CD4-positive, alpha-beta memory T cell (primary cell): Measurements from ENCODE around the gene TRIM46. TPM values are rescaled to one million over a fixed set of nuclear protein-coding genes. Genes with fewer than 3 reads are reported as not detected.
"Not testable (repeated sequence)": the region's sequence is repeated elsewhere in the genome, so short reads cannot be mapped to it uniquely, and the experiment has no call there.

Experiments used
- CTCF ChIA-PET: fragments of 350-600 bp; sonication (Branson Sonifier 250); formaldehyde crosslinking; loops from one replicate; lab custom pipeline; 2021; ENCODE audit warnings: inconsistent platforms; ENCODE audit not compliant: partially characterized antibody; lab: Charles Lee
- POLR2A ChIA-PET: fragments of 350-600 bp; sonication (Branson Sonifier 250); formaldehyde crosslinking; loops from one replicate; lab custom pipeline; 2021; ENCODE audit not compliant: partially characterized antibody; lab: Charles Lee
- DNase-seq, 5 donors: peaks; one replicate each; pipeline versions ENCODE4 v3.0.0 to v3.0.0-alpha.2; 2020 to 2022; ENCODE audit warnings: mixed read lengths in 1 of 5
- H3K27ac ChIP-seq: one replicate; pipeline ENCODE4 v1.7.0; 2013; ENCODE audit warnings: low read depth, low read length
- H3K27me3 ChIP-seq: 2 replicates; pipeline ENCODE4 v1.7.0; 2013; ENCODE audit warnings: mild to moderate bottlenecking, low read length, moderate library complexity; ENCODE audit not compliant: insufficient read depth
- H3K36me3 ChIP-seq: 2 replicates; pipeline ENCODE4 v1.7.0; 2013; ENCODE audit warnings: mild to moderate bottlenecking, low read length, moderate library complexity; ENCODE audit not compliant: insufficient read depth
- H3K4me1 ChIP-seq: 2 replicates; pipeline ENCODE4 v1.7.0; 2013; ENCODE audit warnings: mild to moderate bottlenecking, low read length, moderate library complexity; ENCODE audit not compliant: insufficient read depth
- H3K4me3 ChIP-seq, 2 donors: one replicate each; pipeline ENCODE4 v1.7.0; 2013; ENCODE audit warnings: low read length in 2 of 2, mild to moderate bottlenecking in 1 of 2
- H3K9me3 ChIP-seq, 2 donors: one replicate each; pipeline ENCODE4 v1.7.0; 2013; ENCODE audit warnings: low read length in 2 of 2, control low read depth in 1 of 2; ENCODE audit not compliant: control insufficient read depth in 1 of 2
- H3K27ac Mint-ChIP-seq, 7 donors: one replicate each; pipeline ENCODE4 v1.8.0; 2020 to 2021; ENCODE audit warnings: mixed read lengths in 7 of 7, mild to moderate bottlenecking in 6 of 7, inconsistent platforms in 3 of 7, moderate library complexity in 3 of 7
- H3K27me3 Mint-ChIP-seq, 2 donors: one replicate each; pipeline ENCODE4 v1.8.0; 2020 to 2021; ENCODE audit warnings: mixed read lengths in 2 of 2
- H3K36me3 Mint-ChIP-seq, 2 donors: one replicate each; pipeline ENCODE4 v1.8.0; 2020 to 2021; ENCODE audit warnings: mixed read lengths in 2 of 2, inconsistent platforms in 1 of 2, mild to moderate bottlenecking in 1 of 2
- H3K4me1 Mint-ChIP-seq, 4 donors: one replicate each; pipeline ENCODE4 v1.8.0; 2020 to 2021; ENCODE audit warnings: mixed read lengths in 4 of 4, mild to moderate bottlenecking in 1 of 4
- H3K4me3 Mint-ChIP-seq, 8 donors: one replicate each; pipeline ENCODE4 v1.8.0; 2020 to 2021; ENCODE audit warnings: mixed read lengths in 8 of 8, mild to moderate bottlenecking in 7 of 8, moderate library complexity in 6 of 8, inconsistent platforms in 3 of 8
- H3K9me3 Mint-ChIP-seq, 8 donors: one replicate each; pipeline ENCODE4 v1.8.0; 2020 to 2021; ENCODE audit warnings: mixed read lengths in 8 of 8, mild to moderate bottlenecking in 5 of 8, inconsistent platforms in 3 of 8, moderate library complexity in 1 of 8
- intact Hi-C: fragments of 100-400 bp; cut with micrococcal nuclease; formaldehyde crosslinking; loops from one replicate; pipeline ENCODE4 v1.15.1; 2023
- polyA plus RNA-seq, 2 donors: library from polyadenylated mRNA; unstranded; fragments of 300-500 nt; fragmentation: Illumina TruSeq; gene quantifications; one replicate each; pipeline ENCODE4 v1.2.3, GENCODE V29; 2021
- total RNA-seq, 2 experiments: library from RNA; stranded (reverse); gene quantifications; one replicate each; pipeline ENCODE4 v1.2.3, GENCODE V29; 2021

The TRIM46 gene
- total and polyA plus RNA-seq, 4 experiments from 2014 or later, result 1.6 to 8.5 (median 6.0) TPM

DNA sequence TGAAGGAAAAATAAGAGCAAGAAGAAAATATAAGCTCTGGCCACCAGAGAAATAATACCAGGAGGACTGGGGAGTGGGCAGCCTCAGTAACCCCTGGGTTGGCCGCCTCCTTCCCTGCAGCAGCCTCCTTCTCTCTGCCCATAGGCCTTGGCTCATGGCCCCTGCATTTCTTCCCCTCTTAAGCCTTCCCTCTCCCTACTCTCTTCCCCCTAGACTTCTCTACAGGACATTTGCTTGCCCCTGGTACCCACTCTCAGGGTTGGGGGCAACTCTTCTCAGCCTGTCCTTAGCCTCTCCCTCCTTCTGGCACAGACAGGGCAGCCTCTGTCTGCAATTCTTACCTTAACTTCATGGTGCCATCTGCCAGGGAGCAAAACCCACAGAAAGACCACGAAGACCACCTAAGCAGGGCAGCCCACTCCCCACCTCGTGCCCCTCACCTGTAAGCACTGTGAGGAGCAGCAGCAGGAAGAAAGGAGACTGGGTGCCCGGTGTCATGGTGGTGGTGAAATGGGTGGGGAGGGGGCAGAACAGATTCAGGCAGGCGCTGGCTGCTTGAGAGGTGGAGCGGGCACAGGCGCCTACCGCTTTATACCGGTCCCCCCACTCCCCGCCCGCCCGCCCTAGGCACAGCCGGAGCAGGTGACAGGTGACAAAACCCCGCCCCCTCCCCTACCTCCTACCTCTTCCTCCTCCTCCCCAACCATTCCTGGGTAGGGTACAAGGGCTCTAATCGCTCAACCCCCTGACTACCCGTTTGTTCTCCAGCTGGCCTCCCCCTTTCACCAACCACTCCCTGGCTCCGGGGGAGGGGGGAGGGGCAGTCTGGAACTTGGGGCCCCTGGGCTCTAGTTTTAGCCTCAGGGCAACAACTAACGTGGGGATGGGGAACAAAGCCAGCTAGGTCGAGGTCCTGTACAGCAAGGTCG, 19.0 kb downstream of the TRIM46 start:
- Mint-ChIP-seq H3K4me3 (peak overlapping the region; percentile 87 to 97 (median 92)), H3K9me3 (peaks cover 0 to 3% (median 0%) of the 10 kb centered on the region in 8 donors), H3K27me3 (no peaks in the 10 kb centered on the region), H3K27ac (peak overlapping the region; percentile 91 to 99 (median 98)), H3K36me3 (peaks cover 0 to 4% of the 10 kb centered on the region in 2 donors), H3K4me1 (peaks cover 24 to 44% (median 28%) of the 10 kb centered on the region in 4 donors)
- DNase-seq, result peak; percentile 34 to 66 (median 39)
- CTCF ChIA-PET, result interaction anchor here (0.6 to 3.8 kb wide), 21 partner anchors 8 to 812 kb away, joined by 3 to 145 read pairs (median 3); partner anchors contain the start of genes ADAM15, KRTCAP2, MTX1 and THBS3
- Histone ChIP-seq H3K4me1 (peaks cover 27% of the 10 kb centered on the region), H3K36me3 (no peaks in the 10 kb centered on the region), H3K27me3 (no peaks in the 10 kb centered on the region), H3K9me3 (no peaks in the 10 kb centered on the region), H3K27ac (peak overlapping the region; percentile 67), H3K4me3 (peak overlapping the region; percentile 58 to 73)
- POLR2A ChIA-PET, result interaction anchor here (0.6 to 3.8 kb wide), 15 partner anchors 12 to 1215 kb away, joined by 3 to 58 read pairs (median 6); partner anchors contain the start of genes ADAM15, CLK2, FLAD1 and JTB
- intact Hi-C loops, result loop anchor here (1.0 to 5.0 kb wide), 3 partner anchors 16 to 115 kb away; partner anchors contain the start of gene FDPS

- H3K27me3 Mint-ChIP-seq, result no peaks in the 10 kb centered on the region
- peaks cover 0 to 2% of the 10 kb centered on the region in 2 donors for H3K36me3 Mint-ChIP-seq
- Histone ChIP-seq H3K27me3 (no peaks in the 10 kb centered on the region), H3K36me3 (no peaks in the 10 kb centered on the region), H3K4me3 (peak overlapping the region; percentile 58 to 73), H3K4me1 (peaks cover 27% of the 10 kb centered on the region), H3K27ac (peak overlapping the region; percentile 67), H3K9me3 (no peaks in the 10 kb centered on the region)
- ChIA-PET CTCF (interaction anchor here (0.6 to 3.8 kb wide), 25 partner anchors 9 to 812 kb away, joined by 3 to 145 read pairs (median 4); partner anchors contain the start of genes ADAM15, KRTCAP2, MTX1 and THBS3), POLR2A (interaction anchor here (0.6 to 3.8 kb wide), 23 partner anchors 12 to 1216 kb away, joined by 3 to 58 read pairs (median 5); partner anchors contain the start of genes ADAM15, CLK2, FLAD1 and JTB)
- peak overlapping the region; percentile 91 to 99 (median 98) for H3K27ac Mint-ChIP-seq
- peak overlapping the region; percentile 87 to 97 (median 92) for H3K4me3 Mint-ChIP-seq
- H3K9me3 Mint-ChIP-seq, result peaks cover 0 to 3% (median 0%) of the 10 kb centered on the region in 8 donors
- intact Hi-C loops, result loop anchor here (1.0 to 5.0 kb wide), 3 partner anchors 17 to 114 kb away; partner anchors contain the start of gene FDPS
- DNase-seq, result peak; percentile 60 to 72 (median 62)
- peaks cover 19 to 38% (median 24%) of the 10 kb centered on the region in 4 donors for H3K4me1 Mint-ChIP-seq
These were observed 19.8 kb downstream of the TRIM46 start for GRCh38 chr1:155193275-155193990.

DNA sequence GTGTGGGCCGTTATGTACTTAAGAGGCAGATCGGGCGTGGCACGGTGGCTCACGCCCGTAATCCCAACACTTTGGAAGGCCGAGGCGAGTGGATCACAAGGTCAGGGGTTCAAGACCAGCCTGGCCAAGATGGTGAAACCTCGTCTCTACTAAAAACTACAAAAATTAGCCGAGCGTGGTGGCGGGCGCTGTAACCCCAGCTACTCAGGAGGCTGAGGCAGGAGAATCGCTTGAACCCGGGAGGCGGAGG, 20.3 kb downstream of the TRIM46 start:
- DNase-seq, H3K36me3 Mint-ChIP-seq, H3K9me3 ChIP-seq, H3K27me3 Mint-ChIP-seq, H3K9me3 Mint-ChIP-seq, H3K36me3 ChIP-seq, H3K27me3 ChIP-seq: not testable (repeated sequence)
- intact Hi-C loops, result loop anchor here (1.0 to 5.0 kb wide), 5 partner anchors 13 to 113 kb away; partner anchors contain the start of genes FDPS and THBS3
- H3K4me1 ChIP-seq, result peaks cover 27% of the 10 kb centered on the region
- H3K27ac ChIP-seq, result peak overlapping the region; percentile 67
- Mint-ChIP-seq H3K27ac (peak overlapping the region; percentile 91 to 99 (median 98)), H3K4me3 (peak overlapping the region; percentile 87 to 97 (median 92)), H3K4me1 (peaks cover 19 to 38% (median 24%) of the 10 kb centered on the region in 4 donors)
- peak overlapping the region; percentile 58 to 73 for H3K4me3 ChIP-seq
- CTCF ChIA-PET, result interaction anchor here (0.8 to 3.8 kb wide), 22 partner anchors 9 to 145 kb away, joined by 3 to 145 read pairs (median 4); partner anchors contain the start of genes ADAM15, KRTCAP2, MTX1 and THBS3
- POLR2A ChIA-PET, result interaction anchor here (0.7 to 3.8 kb wide), 22 partner anchors 12 to 1216 kb away, joined by 3 to 58 read pairs (median 5); partner anchors contain the start of genes ADAM15, CLK2, FLAD1 and JTB

- no peaks in the 10 kb centered on the region for H3K27me3 Mint-ChIP-seq
These were observed 21.8 kb downstream of the TRIM46 start for GRCh38 chr1:155195201-155196102.

DNA sequence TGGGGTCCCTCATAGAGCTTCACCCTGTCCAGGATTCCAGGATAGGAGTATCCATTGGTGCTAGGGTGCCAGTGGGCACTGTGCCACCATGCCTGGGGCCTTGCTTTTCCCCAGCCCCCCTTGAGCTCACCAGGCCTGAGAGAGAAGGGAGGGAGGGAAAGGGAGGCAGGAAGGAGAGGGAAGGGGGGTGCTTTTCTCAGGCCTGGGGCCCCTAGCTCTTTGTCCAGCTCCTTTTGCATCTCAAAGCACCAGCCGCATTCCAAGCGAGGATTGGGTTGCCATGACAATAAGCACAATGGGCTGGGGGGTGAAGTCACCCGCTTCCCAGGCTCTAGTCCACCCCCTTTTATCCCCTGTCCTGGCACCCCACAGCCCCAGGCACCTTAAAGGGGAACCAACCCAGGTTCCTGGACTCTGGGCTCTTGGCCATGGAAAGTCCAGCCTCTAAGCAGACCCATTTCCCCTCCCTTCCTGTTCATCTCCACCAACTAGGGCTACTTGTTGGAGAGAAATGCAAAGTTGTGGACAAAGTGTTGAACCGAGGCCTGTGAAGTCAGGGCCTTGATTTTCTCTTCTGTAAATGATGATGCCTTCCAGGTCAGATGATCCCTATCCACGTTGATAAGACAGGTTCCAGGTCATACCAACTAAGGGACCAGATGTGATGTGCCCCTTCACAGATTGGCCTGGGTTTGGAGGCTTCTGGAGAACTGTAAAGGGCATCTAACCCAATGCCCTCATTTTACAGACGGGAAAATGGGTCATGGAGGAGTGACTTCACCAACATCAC, 22.6 kb downstream of the TRIM46 start:
- H3K36me3 ChIP-seq, result no peaks in the 10 kb centered on the region
- ChIA-PET POLR2A (interaction anchor here (1.2 kb wide), 1 partner anchor 19 kb away, joined by 3 read pairs; no protein-coding TSS in a partner anchor), CTCF (interaction anchor here (1.0 to 1.5 kb wide), 3 partner anchors 11 to 128 kb away, joined by 3 to 6 read pairs (median 5); partner anchors contain the start of gene KRTCAP2)
- DNase-seq, result peak in 1 of 5 donors; percentile 28
- Mint-ChIP-seq H3K9me3 (peaks cover 0 to 3% (median 0%) of the 10 kb centered on the region in 8 donors), H3K4me3 (peak overlapping the region in 6 of 8 donors; percentile 15 to 39 (median 26)), H3K4me1 (peaks cover 19 to 38% (median 24%) of the 10 kb centered on the region in 4 donors), H3K36me3 (peaks cover 3 to 4% of the 10 kb centered on the region in 2 donors), H3K27me3 (no peaks in the 10 kb centered on the region), H3K27ac (peak overlapping the region; percentile 63 to 95 (median 92))
- no peaks in the 10 kb centered on the region for H3K9me3 ChIP-seq
- no peak overlapping the region for H3K4me3 ChIP-seq
- H3K4me1 ChIP-seq, result peaks cover 27% of the 10 kb centered on the region
- no peak overlapping the region for H3K27ac ChIP-seq
- H3K27me3 ChIP-seq, result no peaks in the 10 kb centered on the region
- intact Hi-C loops, result no loop called here

More at GRCh38 chr1:155195201-155196102, 21.8 kb downstream of the TRIM46 start:
- H3K36me3 Mint-ChIP-seq, result peaks cover 3 to 4% of the 10 kb centered on the region in 2 donors
- Histone ChIP-seq H3K27me3 (no peaks in the 10 kb centered on the region), H3K36me3 (no peaks in the 10 kb centered on the region), H3K4me3 (no peak overlapping the region), H3K4me1 (peaks cover 27% of the 10 kb centered on the region), H3K27ac (peak overlapping the region; percentile 67), H3K9me3 (no peaks in the 10 kb centered on the region)
- ChIA-PET CTCF (interaction anchor here (1.4 to 3.8 kb wide), 7 partner anchors 11 to 52 kb away, joined by 3 to 145 read pairs (median 14); partner anchors contain the start of genes KRTCAP2, MTX1, THBS3 and TRIM46), POLR2A (interaction anchor here (0.7 to 3.8 kb wide), 13 partner anchors 10 to 587 kb away, joined by 3 to 58 read pairs (median 8); partner anchors contain the start of genes KRTCAP2, MTX1, SCAMP3 and THBS3)
- H3K27ac Mint-ChIP-seq, result peak overlapping the region; percentile 90 to 95 (median 92)
- intact Hi-C loops, result no loop called here
- peaks cover 19 to 38% (median 24%) of the 10 kb centered on the region in 4 donors for H3K4me1 Mint-ChIP-seq
- DNase-seq, result peak in 1 of 5 donors; percentile 24
- peaks cover 0 to 3% (median 0%) of the 10 kb centered on the region in 8 donors for H3K9me3 Mint-ChIP-seq
- peak overlapping the region; percentile 29 to 86 (median 74) for H3K4me3 Mint-ChIP-seq
